ENCODE measurements around the gene CLCN4.

DNA sequence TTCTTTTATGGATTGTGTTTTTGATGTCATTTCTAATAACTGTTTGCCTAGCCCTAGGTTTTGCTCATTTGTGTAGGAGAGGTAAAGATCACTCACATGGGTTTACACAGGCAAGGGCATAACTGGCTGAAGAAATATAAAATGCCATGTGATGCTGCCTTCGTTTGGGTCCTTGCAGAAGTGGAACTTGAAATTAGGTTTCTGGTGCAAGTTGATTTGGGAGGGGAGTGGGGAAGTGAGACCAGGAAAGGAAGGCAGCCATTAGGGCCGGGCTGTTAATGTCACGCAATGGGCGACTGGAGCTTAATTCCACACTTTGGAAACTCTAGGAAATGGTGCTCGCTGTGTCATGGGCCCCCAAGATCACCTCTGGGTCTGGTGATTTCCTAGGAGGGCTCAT is 14.5 kb downstream of the CLCN4 start:
- no peak for TF ChIP-seq POLR2A (IDR thresholded peaks at IDR 0.05)
- TF ChIP-seq, protein P1, sequence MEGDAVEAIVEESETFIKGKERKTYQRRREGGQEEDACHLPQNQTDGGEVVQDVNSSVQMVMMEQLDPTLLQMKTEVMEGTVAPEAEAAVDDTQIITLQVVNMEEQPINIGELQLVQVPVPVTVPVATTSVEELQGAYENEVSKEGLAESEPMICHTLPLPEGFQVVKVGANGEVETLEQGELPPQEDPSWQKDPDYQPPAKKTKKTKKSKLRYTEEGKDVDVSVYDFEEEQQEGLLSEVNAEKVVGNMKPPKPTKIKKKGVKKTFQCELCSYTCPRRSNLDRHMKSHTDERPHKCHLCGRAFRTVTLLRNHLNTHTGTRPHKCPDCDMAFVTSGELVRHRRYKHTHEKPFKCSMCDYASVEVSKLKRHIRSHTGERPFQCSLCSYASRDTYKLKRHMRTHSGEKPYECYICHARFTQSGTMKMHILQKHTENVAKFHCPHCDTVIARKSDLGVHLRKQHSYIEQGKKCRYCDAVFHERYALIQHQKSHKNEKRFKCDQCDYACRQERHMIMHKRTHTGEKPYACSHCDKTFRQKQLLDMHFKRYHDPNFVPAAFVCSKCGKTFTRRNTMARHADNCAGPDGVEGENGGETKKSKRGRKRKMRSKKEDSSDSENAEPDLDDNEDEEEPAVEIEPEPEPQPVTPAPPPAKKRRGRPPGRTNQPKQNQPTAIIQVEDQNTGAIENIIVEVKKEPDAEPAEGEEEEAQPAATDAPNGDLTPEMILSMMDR (IDR thresholded peaks at IDR 0.05): no peak
